Brain pericyte (primary cell): ENCODE measurements around the gene TECPR2.

Experiments used
- DNase-seq: peaks from one replicate; pipeline ENCODE4 v3.0.0-alpha.2; 2012; ENCODE audit warnings: low read depth, low spot score

TECPR2 gene

DNA sequence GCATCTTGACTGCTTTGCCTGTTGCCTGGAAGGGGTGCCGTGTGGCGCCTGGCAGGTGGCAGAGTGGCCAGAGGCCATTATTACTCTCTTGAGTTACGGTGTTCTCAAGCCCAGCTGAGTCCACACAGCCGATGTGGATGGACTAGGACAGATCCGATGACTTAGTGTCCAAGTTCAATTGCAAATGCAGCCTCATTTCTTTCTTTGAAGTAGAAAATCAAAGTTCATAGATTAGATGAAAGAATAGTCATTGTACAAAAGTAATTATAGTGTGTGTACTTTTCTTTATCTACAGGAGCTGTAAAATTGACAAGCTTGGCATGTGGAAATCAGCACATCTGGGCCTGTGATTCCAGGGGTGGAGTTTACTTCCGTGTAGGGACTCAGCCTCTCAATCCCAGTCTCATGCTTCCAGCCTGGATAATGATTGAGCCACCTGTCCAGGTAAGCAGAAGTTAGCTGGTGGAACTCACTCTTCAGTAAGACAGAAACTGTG, 102.2 kb downstream of the TECPR2 start:
- no peak for DNase-seq

DNA sequence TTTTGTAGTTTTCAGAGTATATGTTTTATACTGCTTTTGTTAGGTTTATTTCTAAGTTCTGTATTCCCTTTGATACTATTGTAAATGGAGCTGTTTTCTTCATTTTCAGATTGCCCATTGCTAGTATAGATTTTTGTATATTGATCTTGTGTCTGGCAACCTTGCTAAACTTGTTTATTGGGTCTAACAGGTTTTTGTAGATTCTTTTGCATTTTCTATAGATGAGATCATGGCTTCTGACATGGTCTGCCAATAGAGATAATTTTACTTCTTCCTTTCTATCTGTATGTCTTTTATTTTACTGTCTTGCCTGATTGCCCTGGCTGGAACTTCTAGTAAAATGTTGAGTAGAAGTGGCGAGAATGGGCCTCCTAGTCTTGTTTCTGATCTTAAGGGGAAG, 106.5 kb downstream of the TECPR2 start:
- no peak for DNase-seq

GRCh38 chr14:102471921-102472790, 109.4 kb downstream of the TECPR2 start:
- no peak for DNase-seq

DNA sequence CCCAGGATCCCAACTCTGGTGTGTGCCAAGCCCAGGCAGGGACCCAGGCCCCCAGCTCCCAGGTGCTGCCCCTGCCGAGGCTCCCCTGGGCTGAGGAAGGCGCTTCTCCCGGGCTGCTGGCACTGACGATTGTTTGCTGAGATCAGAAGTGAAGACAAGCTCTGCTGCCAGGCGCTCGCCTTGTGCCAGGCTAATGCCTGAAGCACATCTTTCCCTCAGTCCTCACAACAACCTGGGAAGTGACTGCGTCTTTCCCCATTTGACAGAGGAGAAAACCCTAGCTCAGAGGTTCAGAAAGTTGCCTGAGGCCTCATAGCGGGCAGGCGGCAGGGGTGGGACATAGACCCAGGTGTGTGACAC, 110.0 kb downstream of the TECPR2 start:
- no peak for DNase-seq

DNA sequence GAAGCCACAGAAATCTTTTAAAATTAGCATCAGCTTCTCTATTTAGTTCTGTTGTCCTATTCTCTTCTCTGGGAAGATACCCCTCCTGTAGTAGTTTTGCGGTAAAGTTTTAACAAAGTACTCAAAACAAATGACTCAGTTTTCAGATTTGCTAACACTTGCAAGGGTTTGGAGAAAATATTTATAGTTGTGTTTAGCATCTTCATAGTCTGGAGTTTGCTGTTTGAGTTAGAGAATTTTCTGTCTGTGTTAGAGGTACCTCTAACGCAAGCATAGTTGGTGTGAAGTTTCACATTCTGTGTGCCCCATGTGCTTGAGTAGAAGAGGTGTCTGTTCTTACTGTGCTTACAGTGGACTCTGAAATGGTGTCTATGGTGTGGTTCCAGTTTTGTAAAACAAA, 110.8 kb downstream of the TECPR2 start:
- no peak for DNase-seq

- no peak for DNase-seq
These were observed 112.2 kb downstream of the TECPR2 start for GRCh38 chr14:102474934-102475333.

- DNase-seq: no peak
These were observed 116.4 kb downstream of the TECPR2 start for GRCh38 chr14:102479107-102479506.

DNA sequence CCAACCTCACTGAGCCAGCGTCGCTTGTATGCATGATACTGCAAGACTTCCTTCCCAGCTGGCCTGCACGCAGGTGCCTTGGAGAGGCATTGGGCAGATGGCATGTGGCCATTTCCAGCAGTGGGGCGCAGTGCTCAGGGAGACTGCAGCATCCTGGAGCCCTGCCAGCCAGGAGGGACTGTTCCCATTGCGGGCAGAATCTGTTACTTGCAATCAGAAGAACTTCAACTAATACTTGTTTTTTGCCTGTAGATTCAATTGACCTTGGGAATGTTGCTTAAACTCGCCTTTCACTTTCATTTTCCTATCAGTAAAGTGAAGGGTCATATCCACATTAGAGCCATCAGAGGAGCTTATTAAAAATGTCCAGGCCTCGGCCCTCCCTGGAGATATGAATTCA, 117.0 kb downstream of the TECPR2 start:
- DNase-seq: no peak

GRCh38 chr14:102481371-102481770, 118.6 kb downstream of the TECPR2 start:
- no peak for DNase-seq

DNA sequence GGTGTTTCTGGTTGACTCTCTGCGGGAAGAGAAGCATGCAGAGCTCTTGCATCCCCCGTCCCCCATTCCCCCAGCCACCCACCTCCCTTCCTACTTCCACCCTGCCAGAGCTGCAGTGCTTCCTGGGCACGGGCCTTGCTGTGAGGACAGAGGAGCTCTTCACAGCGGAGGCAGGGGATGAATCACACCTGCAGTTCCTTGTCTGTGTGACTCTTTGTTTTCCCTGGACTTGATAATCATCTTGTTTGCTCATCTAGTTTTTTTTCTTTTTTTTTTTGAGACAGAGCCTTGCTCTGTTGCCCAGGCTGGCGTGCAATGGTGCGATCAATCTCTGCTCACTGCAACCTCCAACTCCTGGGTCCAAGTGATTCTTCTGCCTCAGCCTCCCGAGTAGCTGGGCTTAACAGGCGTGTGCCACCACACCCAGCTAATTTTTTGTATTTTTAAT, 119.1 kb downstream of the TECPR2 start:
- DNase-seq: no peak

DNA sequence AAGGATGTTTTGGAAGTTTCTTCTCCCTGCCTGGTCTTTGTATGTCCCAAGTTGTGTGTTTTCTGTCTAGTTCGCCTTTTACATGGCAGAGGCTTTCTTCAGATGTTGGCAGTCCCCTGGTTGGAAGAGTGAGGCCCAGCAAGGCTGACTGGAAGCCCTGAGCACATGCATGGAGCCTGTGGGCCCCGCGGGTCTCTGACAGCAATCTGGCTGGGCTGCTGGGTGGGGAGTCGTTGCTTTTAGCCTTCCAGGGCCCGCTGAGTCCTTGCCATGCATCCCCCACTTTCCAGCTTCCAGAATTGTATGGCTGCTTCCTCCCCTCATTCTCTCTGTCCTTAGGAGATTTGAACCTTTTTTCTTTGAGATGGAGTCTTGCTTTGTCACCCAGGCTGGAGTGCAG, 121.6 kb downstream of the TECPR2 start:
- DNase-seq: no peak

GRCh38 chr14:102485693-102486512, 123.2 kb downstream of the TECPR2 start:
- DNase-seq: no peak

GRCh38 chr14:102486513-102487203, 123.9 kb downstream of the TECPR2 start:
- no peak for DNase-seq

DNA sequence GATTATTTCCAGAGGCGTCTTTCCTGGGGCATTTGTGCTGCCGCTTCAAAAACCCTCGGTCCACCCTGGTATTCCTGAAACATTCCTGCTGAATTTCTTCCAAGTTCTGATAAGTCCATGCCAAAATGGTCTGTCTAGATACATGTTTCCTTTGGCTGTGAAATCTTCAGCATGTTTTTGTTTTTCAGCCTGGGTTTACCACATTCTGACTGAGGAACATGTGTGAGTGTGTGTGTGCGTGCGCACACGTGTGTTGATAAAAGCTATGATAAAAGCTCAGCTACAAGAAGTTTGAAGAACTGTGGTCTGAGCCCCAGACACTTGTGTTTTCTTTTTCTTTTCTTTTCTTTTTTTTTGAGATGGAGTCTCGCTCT, 124.5 kb downstream of the TECPR2 start:
- no peak for DNase-seq

GRCh38 chr14:102490456-102490855, 127.7 kb downstream of the TECPR2 start:
- no peak for DNase-seq

- no peak for DNase-seq
These were observed 128.6 kb downstream of the TECPR2 start for GRCh38 chr14:102491366-102491765.

DNA sequence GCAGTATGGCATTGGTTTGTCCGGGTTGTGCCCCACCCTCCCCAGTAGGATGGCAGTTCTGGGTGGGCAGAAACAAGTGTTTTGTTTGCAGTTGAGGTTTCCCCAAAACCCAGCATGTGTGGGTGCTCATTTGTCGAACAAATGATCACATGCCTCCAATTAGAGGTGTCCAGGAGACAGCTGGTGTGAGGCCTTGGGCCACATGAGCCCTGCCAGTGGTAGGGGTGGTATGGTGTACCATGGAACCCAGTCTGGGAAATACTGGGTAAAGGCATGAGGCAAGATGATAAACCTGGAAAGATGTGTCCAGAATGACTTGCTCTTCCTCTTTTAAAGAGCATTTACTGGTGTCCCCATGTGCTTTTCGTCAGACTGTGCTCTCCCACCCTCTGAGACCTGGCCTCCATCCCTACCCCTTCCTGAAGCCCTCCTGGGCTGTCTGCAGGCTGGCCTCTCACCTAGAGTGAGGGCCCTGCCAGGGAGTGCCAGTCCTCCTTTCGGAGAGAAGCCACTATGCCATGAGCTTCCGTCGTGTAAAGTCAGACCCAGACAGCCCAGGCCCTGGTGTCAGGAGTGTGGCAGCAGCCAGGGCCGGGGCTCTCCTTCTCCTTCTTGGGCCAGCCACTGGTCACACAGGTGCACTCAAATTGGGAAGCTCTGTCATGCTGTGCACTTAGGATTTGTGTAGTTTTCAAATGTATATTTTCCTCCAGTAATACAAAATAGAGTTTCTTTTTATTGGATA, 129.2 kb downstream of the TECPR2 start:
- no peak for DNase-seq

GRCh38 chr14:102492531-102492910, 129.8 kb downstream of the TECPR2 start:
- DNase-seq: no peak

GRCh38 chr14:102493096-102493495, 130.4 kb downstream of the TECPR2 start:
- DNase-seq: no peak

DNA sequence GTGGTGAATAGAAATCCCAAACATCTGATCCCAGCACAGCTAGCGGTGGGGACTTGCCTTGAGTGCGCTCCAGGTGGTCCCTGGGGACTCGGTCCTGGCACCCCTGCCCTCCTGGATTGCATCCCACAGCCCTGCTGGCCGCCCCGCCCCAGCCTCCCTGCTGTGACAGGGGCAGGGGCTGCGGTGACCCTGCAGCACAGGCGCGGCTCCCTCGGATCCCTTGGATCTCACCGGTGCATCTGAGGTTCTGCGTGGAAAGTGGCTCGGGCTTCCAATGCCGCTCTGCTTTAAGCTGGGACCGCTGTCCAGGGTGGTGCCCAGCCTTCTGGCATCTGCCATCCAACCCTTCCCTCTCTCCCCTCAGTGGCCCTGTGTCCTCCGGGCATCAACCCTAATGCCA, 130.8 kb downstream of the TECPR2 start:
- no peak for DNase-seq
